Measurements from ENCODE around the gene FMO1.
A peak's percentile ranks its signal among the peaks of the same experiment; 100 is the strongest.
"Not testable (repeated sequence)": the region's sequence is repeated elsewhere in the genome, so short reads cannot be mapped to it uniquely, and the experiment has no call there.

Gene FMO1

GRCh38 chr1:171286032-171286705, 37.9 kb downstream of the FMO1 start:
- no peak for DNase-seq

GRCh38 chr1:171290621-171291020, 42.3 kb downstream of the FMO1 start:
- DNase-seq, result no peak

GRCh38 chr1:171292799-171293198, 44.5 kb downstream of the FMO1 start:
- no peak for DNase-seq

GRCh38 chr1:171295383-171295782, 47.1 kb downstream of the FMO1 start:
- not testable (repeated sequence) for DNase-seq

GRCh38 chr1:171295821-171296220, 47.5 kb downstream of the FMO1 start:
- DNase-seq, result no peak

GRCh38 chr1:171296897-171297296, 48.6 kb downstream of the FMO1 start:
- DNase-seq, result no peak

- no peak for DNase-seq
Measured at GRCh38 chr1:171298696-171299095, 50.4 kb downstream of the FMO1 start.

GRCh38 chr1:171299342-171299741, 51.0 kb downstream of the FMO1 start:
- no peak for DNase-seq

- no peak for DNase-seq
Measured at GRCh38 chr1:171300401-171300800, 52.1 kb downstream of the FMO1 start.

- DNase-seq, result no peak
Measured at GRCh38 chr1:171310661-171311087, 62.4 kb downstream of the FMO1 start.

- DNase-seq, result no peak
Measured at GRCh38 chr1:171311771-171312558, 63.7 kb downstream of the FMO1 start.

- no peak for DNase-seq
Measured at GRCh38 chr1:171313319-171313834, 65.1 kb downstream of the FMO1 start.

- DNase-seq, result peak; percentile 95
Measured at GRCh38 chr1:171313835-171314320, 65.6 kb downstream of the FMO1 start, which contains the start of gene FMO4. Gene FMO4 (plus strand): TSS chr1:171314183. CDS start chr1:171319826, 5,643 bp downstream.

- no peak for DNase-seq
Measured at GRCh38 chr1:171329251-171329650, 81.0 kb downstream of the FMO1 start.

- DNase-seq, result no peak
Measured at GRCh38 chr1:171334024-171334640, 85.8 kb downstream of the FMO1 start.
